OCI-LY3 (cell line): ENCODE data around the gene FAM228A.

Source experiments
- CTCF ChIP-seq: fragments of 200-600, 300-600 bp; sonication (generic); IDR thresholded peaks from 2 replicates; pipeline ENCODE4 v1.5.1; 2014; ENCODE audit warnings: antibody characterized with exemption, low read length, low read depth
- EZH2phosphoT487 ChIP-seq: fragments of 200-600 bp; shearing (Covaris generic); IDR thresholded peaks from 2 replicates; pipeline ENCODE4 v1.6.1; 2018; ENCODE audit warnings: antibody characterized with exemption, mixed run types, low read depth

DNA sequence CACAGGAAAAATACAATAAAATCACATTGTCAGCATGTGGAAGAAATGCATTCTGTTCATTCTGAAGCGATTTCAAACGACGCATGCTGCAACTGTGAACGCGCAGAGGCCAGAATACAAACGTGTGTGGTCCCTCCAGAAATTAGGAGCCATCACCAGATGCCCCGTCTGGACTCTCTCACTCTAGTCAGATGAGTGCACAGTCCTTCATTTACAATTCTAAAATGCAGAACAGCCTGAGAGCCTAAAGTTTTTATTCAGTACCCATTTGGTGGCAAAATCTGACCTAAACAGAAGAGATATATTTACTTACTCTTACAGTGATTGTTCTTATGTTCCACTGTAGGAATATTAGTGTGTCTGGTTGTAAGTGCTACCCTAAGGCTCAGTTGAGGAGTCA, 36.6 kb downstream of the FAM228A start:
- no peak for TF ChIP-seq CTCF
- TF ChIP-seq EZH2phosphoT487 = no peak
